Measurements from ENCODE around the gene EVL. TPM values are rescaled to one million over a fixed set of nuclear protein-coding genes. Genes with fewer than 3 reads are reported as not detected.
"Not testable (repeated sequence)": the region's sequence is repeated elsewhere in the genome, so short reads cannot be mapped to it uniquely, and the experiment has no call there.

The EVL gene
- total RNA-seq, 4 donors from 2014 or later = 33.7 to 148 (median 56.1) TPM

GRCh38 chr14:100173353-100173752 is 108.1 kb downstream of the EVL start:
- TF ChIP-seq CTCF (IDR thresholded peaks at IDR 0.05) = no peak
- ATAC-seq (ENCODE audit: low FRiP score) (no peak), DNase-seq (ENCODE audit: low spot score) (no peak)

GRCh38 chr14:100176811-100177327 is 111.6 kb downstream of the EVL start:
- TF ChIP-seq CTCF (IDR thresholded peaks at IDR 0.05) = no peak
- ATAC-seq (ENCODE audit: low FRiP score) (no peak), DNase-seq (ENCODE audit: low spot score) (no peak)

GRCh38 chr14:100178691-100179090 is 113.5 kb downstream of the EVL start:
- TF ChIP-seq CTCF (IDR thresholded peaks at IDR 0.05) = no peak
- no peak for ATAC-seq (ENCODE audit: low FRiP score)
- DNase-seq (ENCODE audit: low spot score) = no peak

- not testable (repeated sequence) for DNase-seq (ENCODE audit: low spot score); ATAC-seq (ENCODE audit: low FRiP score)
Observed at GRCh38 chr14:100180671-100181070, 115.4 kb downstream of the EVL start.

- not testable (repeated sequence) for ATAC-seq (ENCODE audit: low FRiP score)
Observed at GRCh38 chr14:100181876-100182551, 116.8 kb downstream of the EVL start.

GRCh38 chr14:100187247-100187833 is 122.1 kb downstream of the EVL start:
- no peak for DNase-seq (ENCODE audit: low spot score)
- TF ChIP-seq CTCF (IDR thresholded peaks at IDR 0.05) = no peak
- ATAC-seq (ENCODE audit: low FRiP score) = no peak

More at GRCh38 chr14:100181876-100182551, 116.8 kb downstream of the EVL start:
- not testable (repeated sequence) for DNase-seq (ENCODE audit: low spot score)

- no peak for TF ChIP-seq CTCF (IDR thresholded peaks at IDR 0.05)
- ATAC-seq (ENCODE audit: low FRiP score) = no peak
Observed at GRCh38 chr14:100188392-100189030, 123.3 kb downstream of the EVL start.

GRCh38 chr14:100190126-100190525 is 124.9 kb downstream of the EVL start:
- no peak for TF ChIP-seq CTCF (IDR thresholded peaks at IDR 0.05)
- ATAC-seq (ENCODE audit: low FRiP score) (no peak), DNase-seq (ENCODE audit: low spot score) (no peak)

More at GRCh38 chr14:100188392-100189030, 123.3 kb downstream of the EVL start:
- no peak for DNase-seq (ENCODE audit: low spot score)
